HG03439 (cell line): ENCODE results near the gene BSPH1.
"Not testable (repeated sequence)": the region's sequence is repeated elsewhere in the genome, so short reads cannot be mapped to it uniquely, and the experiment has no call there.

Source experiments
- ATAC-seq: cut with Tn5 transposase; IDR thresholded peaks from one replicate; pipeline ENCODE4 v1.9.1; 2021; ENCODE audit warnings: mild to moderate bottlenecking, moderate library complexity; ENCODE audit not compliant: unreplicated experiment

Gene BSPH1

GRCh38 chr19:47992070-47992469, at the start of gene BSPH1:
Gene BSPH1, minus strand, starts transcription at chr19:47992170. Its CDS starts 89 bp downstream, at chr19:47992081.
- ATAC-seq: no peak

GRCh38 chr19:48036765-48037164, 44.8 kb upstream of the BSPH1 start:
- no peak for ATAC-seq

GRCh38 chr19:48033604-48034003, 41.6 kb upstream of the BSPH1 start:
- ATAC-seq: no peak

- no peak for ATAC-seq
These were observed 38.1 kb upstream of the BSPH1 start for GRCh38 chr19:48030073-48030472.

GRCh38 chr19:48029431-48029830, 37.5 kb upstream of the BSPH1 start:
- no peak for ATAC-seq

GRCh38 chr19:48025480-48025879, 33.5 kb upstream of the BSPH1 start:
- ATAC-seq: no peak

GRCh38 chr19:48023518-48023917, 31.5 kb upstream of the BSPH1 start:
- no peak for ATAC-seq

GRCh38 chr19:48023011-48023410, 31.0 kb upstream of the BSPH1 start:
- no peak for ATAC-seq

- ATAC-seq: no peak
These were observed 28.7 kb upstream of the BSPH1 start for GRCh38 chr19:48020686-48021085.

- no peak for ATAC-seq
These were observed 19.2 kb upstream of the BSPH1 start for GRCh38 chr19:48010932-48011758.

- ATAC-seq: no peak
These were observed 14.8 kb upstream of the BSPH1 start for GRCh38 chr19:48006762-48007161.

GRCh38 chr19:48004236-48004635, 12.3 kb upstream of the BSPH1 start:
- no peak for ATAC-seq

GRCh38 chr19:48000846-48001245, 8.9 kb upstream of the BSPH1 start:
- ATAC-seq: no peak

- ATAC-seq: no peak
These were observed 6.8 kb upstream of the BSPH1 start for GRCh38 chr19:47998800-47999199.

- ATAC-seq: no peak
These were observed 4.3 kb upstream of the BSPH1 start for GRCh38 chr19:47996230-47996727.

- ATAC-seq: no peak
These were observed 2.3 kb upstream of the BSPH1 start, which contains the start of gene ELSPBP1 for GRCh38 chr19:47994209-47994802. Gene ELSPBP1, plus strand, starts transcription at chr19:47994632. Its CDS starts 14,036 bp downstream, at chr19:48008668.

GRCh38 chr19:47991191-47991808, 670 bp downstream of the BSPH1 start:
- no peak for ATAC-seq

- no peak for ATAC-seq
These were observed 18.4 kb downstream of the BSPH1 start for GRCh38 chr19:47973529-47973928.

- ATAC-seq: not testable (repeated sequence)
These were observed 36.0 kb downstream of the BSPH1 start for GRCh38 chr19:47955936-47956335.

- not testable (repeated sequence) for ATAC-seq
These were observed 39.8 kb downstream of the BSPH1 start for GRCh38 chr19:47952132-47952531.

- not testable (repeated sequence) for ATAC-seq
These were observed 42.0 kb downstream of the BSPH1 start for GRCh38 chr19:47949852-47950521.
